PC-9 (cell line): ENCODE measurements around the gene OPTC.

Experiments
- EZH2 ChIP-seq: fragments of 200-600 bp; sonication (generic); IDR thresholded peaks from 2 replicates; pipeline ENCODE4 v1.8.0; 2017; ENCODE audit warnings: antibody characterized with exemption, low read depth
- TF ChIP-seq, protein P1 (sequence below): fragments of 200-600 bp; sonication (generic); conservative IDR thresholded peaks from 2 replicates; pipeline ENCODE4 v1.6.1; 2017; ENCODE audit warnings: mixed run types, antibody characterized with exemption, mild to moderate bottlenecking, moderate library complexity

DNA sequence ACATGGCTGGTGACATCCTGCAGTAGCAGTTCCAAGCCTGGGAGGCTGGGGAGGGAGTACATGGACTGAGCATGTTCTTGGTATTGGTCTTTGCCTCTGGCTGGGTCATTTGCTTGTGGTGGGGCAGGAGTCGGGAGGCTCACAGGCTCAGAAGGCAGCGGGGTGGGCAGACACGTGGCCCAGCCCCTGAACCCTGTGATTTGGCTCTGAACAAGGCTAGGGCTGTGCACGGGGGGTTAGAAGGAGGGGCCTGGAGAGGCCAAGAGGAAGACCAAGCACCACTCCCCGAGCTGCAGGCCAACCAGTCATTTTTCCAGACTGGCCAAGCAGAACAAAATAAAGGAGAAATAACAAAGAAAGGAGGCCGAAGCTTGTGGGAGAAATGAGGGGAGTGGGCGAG, 28.0 kb upstream of the OPTC start:
- TF ChIP-seq, protein P1, sequence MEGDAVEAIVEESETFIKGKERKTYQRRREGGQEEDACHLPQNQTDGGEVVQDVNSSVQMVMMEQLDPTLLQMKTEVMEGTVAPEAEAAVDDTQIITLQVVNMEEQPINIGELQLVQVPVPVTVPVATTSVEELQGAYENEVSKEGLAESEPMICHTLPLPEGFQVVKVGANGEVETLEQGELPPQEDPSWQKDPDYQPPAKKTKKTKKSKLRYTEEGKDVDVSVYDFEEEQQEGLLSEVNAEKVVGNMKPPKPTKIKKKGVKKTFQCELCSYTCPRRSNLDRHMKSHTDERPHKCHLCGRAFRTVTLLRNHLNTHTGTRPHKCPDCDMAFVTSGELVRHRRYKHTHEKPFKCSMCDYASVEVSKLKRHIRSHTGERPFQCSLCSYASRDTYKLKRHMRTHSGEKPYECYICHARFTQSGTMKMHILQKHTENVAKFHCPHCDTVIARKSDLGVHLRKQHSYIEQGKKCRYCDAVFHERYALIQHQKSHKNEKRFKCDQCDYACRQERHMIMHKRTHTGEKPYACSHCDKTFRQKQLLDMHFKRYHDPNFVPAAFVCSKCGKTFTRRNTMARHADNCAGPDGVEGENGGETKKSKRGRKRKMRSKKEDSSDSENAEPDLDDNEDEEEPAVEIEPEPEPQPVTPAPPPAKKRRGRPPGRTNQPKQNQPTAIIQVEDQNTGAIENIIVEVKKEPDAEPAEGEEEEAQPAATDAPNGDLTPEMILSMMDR = no peak
- TF ChIP-seq EZH2 = no peak
